Motor neuron (in vitro differentiated cells): ENCODE measurements around the gene DGKQ. TPM values are rescaled to one million over a fixed set of nuclear protein-coding genes. Genes with fewer than 3 reads are reported as not detected.
A peak's percentile ranks its signal among the peaks of the same experiment; 100 is the strongest.
"Not testable (repeated sequence)": the region's sequence is repeated elsewhere in the genome, so short reads cannot be mapped to it uniquely, and the experiment has no call there.

Experiments
- ATAC-seq, 8 experiments: fragments of 200-7000 bp; cut with Tn5 transposase; replicated peaks in 6 of 8; 2 replicates each; pipeline ENCODE4 v1.8.0; 2021; ENCODE audit warnings: mild to moderate bottlenecking in 8 of 8, moderate library complexity in 8 of 8
- H3K27ac ChIP-seq, 2 donors: fragments of 250-450 bp; sonication (Bioruptor Pico); 2 replicates each; pipeline ENCODE4 v1.9.0; 2021; ENCODE audit warnings: antibody characterized with exemption in 2 of 2, mild to moderate bottlenecking in 2 of 2, moderate library complexity in 1 of 2
- H3K4me1 ChIP-seq, 2 donors: fragments of 250-450 bp; sonication (Bioruptor Pico); replicated peaks in 1 of 2; 2 replicates each; pipeline ENCODE4 v1.6.1; 2021; ENCODE audit warnings: antibody characterized with exemption in 2 of 2, mild to moderate bottlenecking in 2 of 2, moderate library complexity in 1 of 2
- H3K4me3 ChIP-seq, 5 donors: fragments of 250-450 bp; sonication (Bioruptor Pico); 2 replicates each; pipeline ENCODE4 v1.9.0; 2021; ENCODE audit warnings: antibody characterized with exemption in 5 of 5, mild to moderate bottlenecking in 5 of 5, moderate library complexity in 4 of 5
- WGBS, 10 experiments: fragments of 450-650 bp; shearing (Covaris generic); methylation state at CpG; one replicate each; pipeline ENCODE4 v1.0.0; 2022; 5-methylcytosine and 5-hydroxymethylcytosine counted together
- in situ Hi-C, 9 experiments: fragments of 400-800 bp; cut with MboI; loops; one replicate each; pipeline ENCODE4 v1.15.0; 2021; ENCODE audit warnings: low sequenced_read_pairs in 9 of 9, low pct_unique_long_range_greater_than_20kb in 2 of 9; ENCODE audit not compliant: unreplicated experiment in 9 of 9
- total RNA-seq, 8 experiments: library from RNA; unstranded; fragments of 300-600 nt; gene quantifications; 2 replicates each; pipeline versions ENCODE4 v1.2.3 to v1.2.4, GENCODE V29; 2022

The DGKQ gene
- total RNA-seq, 8 experiments from 2014 or later = 2.9 to 11.7 (median 6.7) TPM

- no peak overlapping the region for H3K27ac ChIP-seq
- WGBS, 10 experiments = 30 to 100% (median 90%) methylated on average over 2 to 6 of the region's 33 CpGs; no CpG with 5 or more reads in 3 of the 10 experiments
- ATAC-seq = peak in 2 of 8 experiments; percentile 19 to 27
Measured at GRCh38 chr4:948101-948935, 25.1 kb downstream of the DGKQ start.

GRCh38 chr4:947491-947971 is 25.8 kb downstream of the DGKQ start:
- in situ Hi-C loops = no loop called here
- WGBS, 10 experiments = no CpG with 5 or more reads among the region's 19 CpGs
- Histone ChIP-seq H3K27ac (no peak overlapping the region), H3K4me3 (no peak overlapping the region), H3K4me1 (no peaks in the 10 kb centered on the region)
- no peak for ATAC-seq

More at GRCh38 chr4:948101-948935, 25.1 kb downstream of the DGKQ start:
- no peak overlapping the region for H3K4me3 ChIP-seq
- in situ Hi-C loops = no loop called here
- H3K4me1 ChIP-seq = no peaks in the 10 kb centered on the region

GRCh38 chr4:946517-947471 is 26.6 kb downstream of the DGKQ start:
- WGBS, 10 experiments = 39 to 90% (median 80%) methylated on average over 1 to 10 of the region's 62 CpGs; no CpG with 5 or more reads in 3 of the 10 experiments
- in situ Hi-C loops = no loop called here
- ATAC-seq = peak in 1 of 8 experiments; percentile 25
- no peak overlapping the region for H3K27ac ChIP-seq
- H3K4me3 ChIP-seq = no peak overlapping the region
- H3K4me1 ChIP-seq = no peaks in the 10 kb centered on the region

- WGBS, 10 experiments = 20 to 68% (median 60%) methylated on average over 2 to 6 of the region's 9 CpGs; no CpG with 5 or more reads in 6 of the 10 experiments
- Histone ChIP-seq H3K27ac (no peak overlapping the region), H3K4me1 (no peaks in the 10 kb centered on the region), H3K4me3 (no peak overlapping the region)
- in situ Hi-C loops = no loop called here
- ATAC-seq = no peak
Measured at GRCh38 chr4:946103-946450, 27.3 kb downstream of the DGKQ start.

GRCh38 chr4:945274-946102 is 27.9 kb downstream of the DGKQ start:
- 7 to 33% (median 19%) methylated on average over 2 to 10 of the region's 28 CpGs; no CpG with 5 or more reads in 5 of the 10 experiments for WGBS, 10 experiments
- in situ Hi-C loops = no loop called here
- no peak overlapping the region for H3K4me3 ChIP-seq
- no peaks in the 10 kb centered on the region for H3K4me1 ChIP-seq
- no peak overlapping the region for H3K27ac ChIP-seq
- ATAC-seq = peak in 4 of 8 experiments; percentile 34 to 77 (median 44)

GRCh38 chr4:939508-939907 is 33.9 kb downstream of the DGKQ start:
- in situ Hi-C loops, H3K4me3 ChIP-seq, H3K27ac ChIP-seq, H3K4me1 ChIP-seq, ATAC-seq: not testable (repeated sequence)
- 33 to 100% (median 83%) methylated on average over 1 to 4 of the region's 4 CpGs; no CpG with 5 or more reads in 4 of the 10 experiments for WGBS, 10 experiments

- H3K4me1 ChIP-seq = peaks cover 10 to 18% of the 10 kb centered on the region in 2 donors
- in situ Hi-C loops = no loop called here
- 0 to 33% (median 3%) methylated on average over 1 to 6 of the region's 11 CpGs; no CpG with 5 or more reads in 4 of the 10 experiments for WGBS, 10 experiments
- H3K27ac ChIP-seq = peak overlapping the region; percentile 57 to 89
- peak overlapping the region; percentile 72 to 86 (median 77) for H3K4me3 ChIP-seq
- peak; percentile 4 to 59 (median 48) for ATAC-seq
Measured at GRCh38 chr4:932713-933070, 40.7 kb downstream of the DGKQ start.

- in situ Hi-C loops = no loop called here
- H3K4me1 ChIP-seq = peaks cover 10 to 18% of the 10 kb centered on the region in 2 donors
- H3K27ac ChIP-seq = peak within 1 kb of the TSS; percentile 72 to 89
- 0 to 3% (median 1%) methylated on average over 5 to 37 of the region's 99 CpGs; no CpG with 5 or more reads in 2 of the 10 experiments for WGBS, 10 experiments
- H3K4me3 ChIP-seq = peak within 1 kb of the TSS; percentile 72 to 86 (median 77)
- peak; percentile 89 to 98 (median 95) for ATAC-seq
Measured at GRCh38 chr4:931960-932712, 41.2 kb downstream of the DGKQ start, which contains the start of the genes GAK and TMEM175. Gene GAK (minus strand): TSS chr4:932316. CDS start chr4:932187, 129 bp downstream. Gene TMEM175 (plus strand): TSS chr4:932460. CDS start chr4:947740, 15,280 bp downstream.

GRCh38 chr4:931194-931959 is 42.0 kb downstream of the DGKQ start:
- H3K27ac ChIP-seq = peak overlapping the region; percentile 72 to 89
- in situ Hi-C loops = no loop called here
- ATAC-seq = peak in 4 of 8 experiments; percentile 0 to 12 (median 4)
- WGBS, 10 experiments = 0 to 20% (median 10%) methylated on average over 1 to 6 of the region's 31 CpGs; no CpG with 5 or more reads in 7 of the 10 experiments
- peaks cover 10 to 18% of the 10 kb centered on the region in 2 donors for H3K4me1 ChIP-seq
- H3K4me3 ChIP-seq = peak overlapping the region; percentile 72 to 86 (median 77)

- WGBS, 10 experiments = 37 to 100% (median 77%) methylated on average over 1 to 7 of the region's 7 CpGs; no CpG with 5 or more reads in 2 of the 10 experiments
- Histone ChIP-seq H3K4me3 (peak overlapping the region; percentile 72 to 86 (median 77)), H3K4me1 (peaks cover 10 to 18% of the 10 kb centered on the region in 2 donors), H3K27ac (no peak overlapping the region)
- no peak for ATAC-seq
- in situ Hi-C loops = no loop called here
Measured at GRCh38 chr4:930827-931193, 42.6 kb downstream of the DGKQ start.

- ATAC-seq = no peak
- Histone ChIP-seq H3K4me1 (peaks cover 10 to 19% of the 10 kb centered on the region in 2 donors), H3K27ac (no peak overlapping the region), H3K4me3 (peak overlapping the region in 2 of 5 donors; percentile 77 to 85)
- in situ Hi-C loops = no loop called here
- 4 to 100% (median 33%) methylated on average over 1 to 3 of the region's 3 CpGs; no CpG with 5 or more reads in 2 of the 10 experiments for WGBS, 10 experiments
Measured at GRCh38 chr4:930028-930551, 43.3 kb downstream of the DGKQ start.
